GM12801 (cell line): Measurements from ENCODE around the gene ARID3A.

Experiments used
- TF ChIP-seq, protein P1 (sequence below): IDR thresholded peaks from one replicate; pipeline ENCODE4 v1.5.1; 2011; ENCODE audit warnings: control low read depth; ENCODE audit not compliant: insufficient read length; ENCODE audit errors: extremely low read depth

Gene ARID3A

GRCh38 chr19:913080-913748, 12.6 kb upstream of the ARID3A start, which contains the start of gene R3HDM4:
Gene R3HDM4, minus strand, starts transcription at chr19:913219. Its CDS starts 62 bp downstream, at chr19:913157.
- TF ChIP-seq, protein P1, sequence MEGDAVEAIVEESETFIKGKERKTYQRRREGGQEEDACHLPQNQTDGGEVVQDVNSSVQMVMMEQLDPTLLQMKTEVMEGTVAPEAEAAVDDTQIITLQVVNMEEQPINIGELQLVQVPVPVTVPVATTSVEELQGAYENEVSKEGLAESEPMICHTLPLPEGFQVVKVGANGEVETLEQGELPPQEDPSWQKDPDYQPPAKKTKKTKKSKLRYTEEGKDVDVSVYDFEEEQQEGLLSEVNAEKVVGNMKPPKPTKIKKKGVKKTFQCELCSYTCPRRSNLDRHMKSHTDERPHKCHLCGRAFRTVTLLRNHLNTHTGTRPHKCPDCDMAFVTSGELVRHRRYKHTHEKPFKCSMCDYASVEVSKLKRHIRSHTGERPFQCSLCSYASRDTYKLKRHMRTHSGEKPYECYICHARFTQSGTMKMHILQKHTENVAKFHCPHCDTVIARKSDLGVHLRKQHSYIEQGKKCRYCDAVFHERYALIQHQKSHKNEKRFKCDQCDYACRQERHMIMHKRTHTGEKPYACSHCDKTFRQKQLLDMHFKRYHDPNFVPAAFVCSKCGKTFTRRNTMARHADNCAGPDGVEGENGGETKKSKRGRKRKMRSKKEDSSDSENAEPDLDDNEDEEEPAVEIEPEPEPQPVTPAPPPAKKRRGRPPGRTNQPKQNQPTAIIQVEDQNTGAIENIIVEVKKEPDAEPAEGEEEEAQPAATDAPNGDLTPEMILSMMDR: no peak

GRCh38 chr19:916645-917322, 9.1 kb upstream of the ARID3A start:
- TF ChIP-seq, protein P1: no peak

- TF ChIP-seq, protein P1: no peak
Measured at GRCh38 chr19:917323-918151, 8.3 kb upstream of the ARID3A start, which contains the start of gene KISS1R. Gene KISS1R, plus strand, starts transcription at chr19:917333. Its CDS starts 170 bp downstream, at chr19:917503.

DNA sequence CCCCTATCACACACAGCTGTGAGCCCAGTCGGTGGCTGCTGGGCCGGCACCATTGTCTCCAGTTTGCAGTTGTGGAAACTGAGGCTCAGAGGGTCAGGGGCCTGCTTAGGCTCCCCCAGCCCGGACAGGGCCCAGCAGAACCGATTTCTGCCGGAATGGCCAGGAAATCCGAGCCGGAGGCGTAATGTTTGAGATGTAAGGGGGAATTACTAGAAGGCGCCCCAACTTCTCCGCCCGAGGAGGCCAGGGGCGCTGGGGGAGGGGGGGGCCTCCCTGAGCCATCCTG, 7.7 kb upstream of the ARID3A start:
- TF ChIP-seq, protein P1: no peak

DNA sequence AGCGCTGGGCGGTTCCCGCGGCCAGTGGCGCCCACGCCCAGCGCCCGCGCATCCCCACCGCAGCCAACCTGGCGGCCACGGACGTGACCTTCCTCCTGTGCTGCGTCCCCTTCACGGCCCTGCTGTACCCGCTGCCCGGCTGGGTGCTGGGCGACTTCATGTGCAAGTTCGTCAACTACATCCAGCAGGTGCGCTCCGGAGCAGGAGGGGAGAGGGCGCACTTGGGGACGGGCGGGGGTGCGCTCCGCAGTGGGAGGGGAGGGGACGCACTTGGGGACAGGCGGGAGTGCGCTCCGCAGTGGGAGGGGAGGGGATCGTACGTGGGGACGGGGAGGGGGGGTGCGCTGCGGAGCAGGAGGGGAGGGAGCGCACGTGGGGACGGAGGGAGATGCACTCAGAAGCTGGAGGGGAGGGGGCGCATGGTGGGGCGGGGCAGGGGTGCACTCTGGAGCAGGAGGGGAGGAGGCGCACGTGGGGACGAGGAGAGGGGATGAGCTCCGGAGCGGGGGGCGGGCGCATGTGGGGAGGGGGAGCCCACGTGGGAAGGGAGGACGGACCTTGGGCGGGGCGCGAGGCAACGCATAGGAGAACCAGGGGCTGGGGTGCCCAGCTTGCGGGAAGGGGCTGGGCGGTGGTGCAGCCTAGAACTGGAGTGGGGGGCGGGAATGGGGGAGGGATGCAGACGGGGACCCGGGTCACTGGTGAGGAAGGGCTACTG, 7.2 kb upstream of the ARID3A start:
- TF ChIP-seq, protein P1: no peak

GRCh38 chr19:919199-920050, 6.4 kb upstream of the ARID3A start:
- TF ChIP-seq, protein P1: no peak
